Stimulated activated CD4-positive, alpha-beta T cell treated with anti-CD3 and anti-CD28 coated beads, TNF-alpha, amount 100 ng/mL, for 48 hours (primary cell): Measurements from ENCODE around the gene ARHGEF39.
A peak's percentile ranks its signal among the peaks of the same experiment; 100 is the strongest.
"Not testable (repeated sequence)": the region's sequence is repeated elsewhere in the genome, so short reads cannot be mapped to it uniquely, and the experiment has no call there.

Source experiments
- DNase-seq, 3 donors: peaks; one replicate each; pipeline ENCODE4 v3.0.0-alpha.2; 2020; ENCODE audit warnings: low read depth in 3 of 3

Gene ARHGEF39

DNA sequence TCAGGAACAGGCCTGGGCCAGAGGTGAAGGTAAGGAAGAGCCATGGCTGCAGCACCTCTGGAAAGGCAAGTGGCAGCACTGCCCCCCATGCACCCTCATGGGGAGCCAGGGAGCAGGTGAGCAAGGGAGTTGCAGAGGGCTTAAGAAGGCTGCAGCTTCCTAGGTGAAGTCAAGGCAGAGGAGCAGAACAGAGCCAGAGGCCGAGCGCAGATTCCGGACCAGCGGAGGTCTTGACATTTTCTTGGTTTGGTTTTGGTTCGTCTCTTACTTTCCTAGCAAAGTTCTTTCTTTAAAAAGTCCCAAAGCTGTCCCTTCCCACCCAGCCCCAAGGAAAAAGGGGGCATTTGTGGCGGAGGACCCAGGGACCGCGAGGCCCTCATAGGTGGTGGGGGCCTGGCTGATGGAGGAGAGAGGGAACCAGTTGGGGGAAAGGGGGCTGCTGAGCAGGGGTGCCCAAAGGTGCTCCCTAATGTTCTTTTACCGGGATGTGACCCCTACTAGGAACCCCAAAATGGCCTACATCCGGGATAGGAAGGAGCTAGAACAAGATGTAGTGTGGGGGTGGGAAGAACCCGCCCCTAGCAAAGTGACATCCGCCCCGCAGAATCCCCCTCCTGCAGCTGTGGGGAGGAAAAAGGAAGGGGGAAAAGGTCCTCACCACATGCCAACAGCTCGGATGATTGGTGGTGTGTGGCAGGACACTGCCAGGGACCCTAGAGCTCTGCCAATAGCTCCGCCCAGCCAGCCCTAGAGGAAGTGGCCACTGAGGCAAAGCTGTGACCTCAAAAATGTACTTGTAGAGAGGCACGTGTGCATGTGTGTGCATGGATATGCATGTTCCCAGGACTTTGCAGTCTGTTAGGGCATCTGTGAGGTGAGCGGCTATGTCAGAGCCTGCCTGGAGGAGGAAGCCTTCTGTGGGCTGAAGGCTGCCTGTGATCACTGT lies 45.9 kb downstream of the ARHGEF39 start:
- DNase-seq = peak in 2 of 3 donors; percentile 28 to 32

GRCh38 chr9:35618325-35618727 lies 46.7 kb downstream of the ARHGEF39 start, which contains the start of gene CD72:
CD72 (minus strand) TSS chr9:35618413; CDS start chr9:35618303, 110 bp downstream.
- DNase-seq = no peak

GRCh38 chr9:35617548-35617947 lies 47.4 kb downstream of the ARHGEF39 start:
- no peak for DNase-seq

- peak in 2 of 3 donors; percentile 24 to 59 for DNase-seq
These were observed 48.1 kb downstream of the ARHGEF39 start for GRCh38 chr9:35616681-35617459.

- no peak for DNase-seq
These were observed 48.9 kb downstream of the ARHGEF39 start for GRCh38 chr9:35615981-35616680.

DNA sequence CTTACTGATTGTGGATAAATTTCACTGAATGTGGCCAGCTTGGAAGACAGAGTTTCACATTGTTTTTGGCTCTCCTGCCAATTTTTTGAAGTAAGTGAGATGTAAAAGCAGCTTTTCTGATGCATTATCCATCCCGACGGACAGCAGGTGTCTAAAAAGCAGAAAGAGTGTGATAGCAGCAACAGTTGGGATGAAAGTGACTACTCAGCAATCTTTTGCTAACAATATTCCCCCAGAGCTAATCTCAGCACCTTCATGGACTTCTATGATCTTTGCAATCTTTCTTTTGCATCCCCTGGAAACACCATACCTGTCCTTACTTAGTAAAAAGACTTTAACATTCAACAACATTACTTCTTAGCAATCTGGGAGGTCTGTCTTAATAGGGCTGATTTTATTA lies 52.2 kb downstream of the ARHGEF39 start:
- no peak for DNase-seq

DNA sequence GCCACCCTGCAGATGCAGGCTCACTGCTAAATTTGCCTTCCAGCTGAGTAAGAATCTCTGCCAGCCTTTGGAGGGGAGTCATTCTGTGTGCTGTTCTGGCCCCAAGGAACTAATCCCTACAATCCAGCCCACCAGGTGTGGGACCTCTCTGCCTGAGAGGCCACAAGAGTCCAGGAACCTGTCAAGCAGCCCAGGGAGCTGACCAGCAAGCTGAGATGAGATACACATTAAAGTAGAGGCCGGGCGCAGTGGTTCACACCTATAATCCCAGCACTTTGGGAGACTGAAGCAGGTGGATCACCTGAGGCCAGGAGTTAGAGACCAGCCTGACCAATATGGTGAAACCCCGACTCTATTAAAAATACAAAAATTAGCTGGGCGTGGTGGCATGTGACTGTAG lies 52.9 kb downstream of the ARHGEF39 start:
- not testable (repeated sequence) for DNase-seq

DNA sequence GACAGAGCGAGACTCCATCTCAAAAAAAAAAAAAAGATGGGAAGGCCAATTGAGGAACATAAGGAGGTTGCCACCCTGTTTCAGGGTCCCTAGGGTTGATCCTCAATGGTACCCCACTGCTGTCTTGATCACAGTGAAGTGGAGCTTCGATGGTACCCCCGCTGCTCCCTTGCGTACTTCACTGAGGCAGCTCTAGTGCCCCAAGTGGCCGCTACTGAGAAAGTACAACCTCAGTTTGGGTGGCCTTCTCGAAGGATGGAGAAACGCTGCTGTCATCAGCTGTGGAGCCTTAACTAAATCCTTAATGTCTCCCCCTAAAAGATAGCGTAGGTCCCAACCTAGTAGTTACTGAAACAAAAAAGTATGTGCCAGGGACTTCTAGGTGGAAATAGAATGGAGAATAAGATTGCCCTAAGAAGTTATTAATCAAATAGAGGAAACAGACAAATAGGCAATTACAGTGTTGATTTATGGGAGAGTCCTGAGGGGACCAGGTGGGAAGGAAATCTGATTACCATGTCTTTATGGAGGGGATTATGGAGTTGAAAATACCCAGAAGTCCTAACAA lies 53.7 kb downstream of the ARHGEF39 start:
- peak in 2 of 3 donors; percentile 35 to 45 for DNase-seq

GRCh38 chr9:35609820-35610163 lies 55.2 kb downstream of the ARHGEF39 start:
- no peak for DNase-seq
